GM12874 (cell line): Measurements from ENCODE around the gene KLK4.

ENCODE experiments used
- TF ChIP-seq, protein P1 (sequence below): IDR thresholded peaks from 2 replicates; pipeline ENCODE4 v1.5.1; 2011; ENCODE audit warnings: low read depth, mild to moderate bottlenecking, control low read depth, low read length, moderate library complexity; ENCODE audit not compliant: insufficient read depth

Gene KLK4

DNA sequence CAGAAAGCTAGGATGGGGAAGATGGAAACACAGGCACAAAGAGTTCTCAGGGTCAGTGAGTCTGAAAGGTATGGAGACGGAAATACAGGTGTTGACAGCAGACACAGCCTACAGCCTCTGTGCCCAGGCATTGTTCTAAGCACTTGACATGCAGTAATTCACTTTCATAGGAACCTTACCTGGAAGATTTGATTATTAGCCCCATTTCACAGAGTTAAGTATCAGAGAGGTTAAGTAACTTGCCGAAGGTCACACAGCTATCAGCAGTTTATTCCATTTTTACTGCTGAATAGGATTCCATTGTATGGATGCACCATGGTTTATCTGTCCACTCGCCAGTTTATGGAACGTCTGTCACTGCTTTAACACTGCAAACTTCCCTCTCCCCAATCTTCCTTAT lies 13.2 kb downstream of the KLK4 start:
- TF ChIP-seq, protein P1, sequence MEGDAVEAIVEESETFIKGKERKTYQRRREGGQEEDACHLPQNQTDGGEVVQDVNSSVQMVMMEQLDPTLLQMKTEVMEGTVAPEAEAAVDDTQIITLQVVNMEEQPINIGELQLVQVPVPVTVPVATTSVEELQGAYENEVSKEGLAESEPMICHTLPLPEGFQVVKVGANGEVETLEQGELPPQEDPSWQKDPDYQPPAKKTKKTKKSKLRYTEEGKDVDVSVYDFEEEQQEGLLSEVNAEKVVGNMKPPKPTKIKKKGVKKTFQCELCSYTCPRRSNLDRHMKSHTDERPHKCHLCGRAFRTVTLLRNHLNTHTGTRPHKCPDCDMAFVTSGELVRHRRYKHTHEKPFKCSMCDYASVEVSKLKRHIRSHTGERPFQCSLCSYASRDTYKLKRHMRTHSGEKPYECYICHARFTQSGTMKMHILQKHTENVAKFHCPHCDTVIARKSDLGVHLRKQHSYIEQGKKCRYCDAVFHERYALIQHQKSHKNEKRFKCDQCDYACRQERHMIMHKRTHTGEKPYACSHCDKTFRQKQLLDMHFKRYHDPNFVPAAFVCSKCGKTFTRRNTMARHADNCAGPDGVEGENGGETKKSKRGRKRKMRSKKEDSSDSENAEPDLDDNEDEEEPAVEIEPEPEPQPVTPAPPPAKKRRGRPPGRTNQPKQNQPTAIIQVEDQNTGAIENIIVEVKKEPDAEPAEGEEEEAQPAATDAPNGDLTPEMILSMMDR: no peak

DNA sequence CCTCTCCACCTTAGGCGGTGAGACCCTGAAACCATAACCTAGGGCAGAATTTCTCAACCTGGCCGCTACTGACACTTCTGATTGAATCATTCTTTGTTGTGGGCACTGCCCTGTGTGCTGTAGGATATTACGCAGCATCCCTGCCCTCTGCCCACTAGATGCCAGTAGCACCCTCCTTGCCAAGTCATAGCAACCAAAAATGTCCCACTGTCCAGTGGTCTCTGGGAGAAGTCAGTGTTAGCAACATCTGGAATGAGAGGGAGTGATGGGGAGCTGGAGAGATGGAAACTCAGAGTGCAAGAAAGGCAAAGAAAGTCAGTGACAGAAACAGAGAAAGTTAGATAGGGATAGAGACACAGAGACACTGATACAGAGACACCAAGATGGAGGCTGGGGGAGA lies 13.6 kb downstream of the KLK4 start:
- TF ChIP-seq, protein P1: 0 out of 2 replicates have a peak, but pooled peaks have one; percentile 7

DNA sequence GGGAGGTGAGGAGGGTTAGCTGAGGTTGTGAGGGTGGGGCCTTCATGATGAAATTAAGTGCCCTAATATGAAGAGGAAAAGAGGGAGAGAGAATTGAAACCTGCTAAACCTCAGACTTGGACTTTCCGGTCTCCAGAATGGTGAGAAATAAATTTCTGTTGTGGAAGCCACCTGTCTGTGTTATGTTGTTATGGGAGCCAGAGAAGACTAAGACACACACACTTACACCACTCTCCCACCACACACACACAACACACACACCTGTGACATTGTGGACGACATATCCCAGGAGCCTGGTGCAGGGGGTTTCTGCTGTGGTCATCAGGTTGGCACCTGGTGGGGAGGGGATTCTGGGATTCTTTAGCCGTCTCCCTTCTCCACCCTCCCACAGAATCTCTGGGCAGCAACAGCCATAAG lies 14.0 kb downstream of the KLK4 start:
- TF ChIP-seq, protein P1: no peak

DNA sequence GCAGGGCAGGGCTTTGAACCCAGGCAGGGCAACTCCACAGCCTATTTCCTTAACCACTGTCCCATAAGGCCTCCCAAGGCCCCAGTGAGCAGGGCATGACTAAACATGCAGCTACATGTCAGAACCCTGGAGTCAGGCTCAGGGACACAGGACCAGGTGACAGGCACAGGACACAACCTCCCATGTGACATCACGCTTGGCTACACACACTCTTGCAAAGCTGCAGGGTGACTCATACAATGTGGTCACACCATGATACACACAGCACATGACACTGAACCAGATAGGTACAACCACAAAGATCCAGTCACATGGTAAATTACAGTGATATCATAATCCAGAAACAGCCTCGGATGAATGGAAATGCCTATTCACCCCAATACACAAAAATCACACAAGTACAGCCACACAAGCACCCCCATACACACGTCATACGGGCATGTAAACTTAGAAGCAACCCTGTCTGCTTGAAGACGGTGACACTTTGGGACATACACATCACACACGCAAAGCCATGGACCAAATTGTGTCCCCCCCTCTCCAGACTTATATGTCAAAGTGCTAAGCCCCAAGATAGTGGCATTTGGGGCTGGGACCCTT lies 14.5 kb downstream of the KLK4 start:
- TF ChIP-seq, protein P1: no peak

DNA sequence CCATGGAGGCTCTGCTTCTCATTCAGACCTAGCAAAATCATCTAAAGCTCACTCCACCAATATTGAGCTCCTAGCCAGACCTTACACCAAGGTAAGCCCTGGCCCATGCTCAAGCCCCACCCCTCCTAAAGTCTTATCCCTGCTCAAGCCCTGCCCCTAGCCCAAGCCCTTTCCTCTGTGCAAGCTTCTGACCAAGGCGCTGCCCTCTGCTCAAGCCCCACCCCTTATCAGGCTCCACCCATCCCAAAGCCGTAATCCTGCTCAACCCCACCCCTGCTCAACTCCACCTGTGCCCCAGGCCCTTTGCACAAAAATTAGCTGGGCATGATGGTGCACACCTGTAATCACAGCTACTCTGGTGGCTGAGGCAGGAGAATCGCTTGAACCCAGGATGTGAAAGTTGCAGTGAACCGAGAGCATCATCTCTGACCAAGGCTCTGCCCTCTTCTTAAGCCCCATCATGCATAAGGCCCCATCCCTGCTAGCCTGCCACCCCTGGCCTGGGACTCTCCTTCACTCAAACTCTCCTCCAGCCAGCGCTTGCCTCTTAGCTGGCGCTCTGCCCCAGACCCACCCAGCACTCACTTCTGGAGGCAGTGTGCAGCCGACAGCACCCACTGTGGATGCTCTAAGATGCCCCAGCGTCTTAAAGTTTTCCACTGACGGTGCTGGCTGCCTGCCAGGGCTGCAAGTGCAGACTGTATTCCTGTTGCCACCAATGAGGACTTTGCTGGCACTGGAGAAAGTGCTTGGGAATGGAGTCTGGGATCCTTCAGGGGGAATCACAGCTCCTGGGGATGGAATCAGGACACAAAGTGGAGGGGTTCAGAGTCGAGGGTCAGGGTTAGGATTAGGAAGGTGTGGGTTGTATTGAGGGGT lies 16.5 kb downstream of the KLK4 start:
- TF ChIP-seq, protein P1: no peak

DNA sequence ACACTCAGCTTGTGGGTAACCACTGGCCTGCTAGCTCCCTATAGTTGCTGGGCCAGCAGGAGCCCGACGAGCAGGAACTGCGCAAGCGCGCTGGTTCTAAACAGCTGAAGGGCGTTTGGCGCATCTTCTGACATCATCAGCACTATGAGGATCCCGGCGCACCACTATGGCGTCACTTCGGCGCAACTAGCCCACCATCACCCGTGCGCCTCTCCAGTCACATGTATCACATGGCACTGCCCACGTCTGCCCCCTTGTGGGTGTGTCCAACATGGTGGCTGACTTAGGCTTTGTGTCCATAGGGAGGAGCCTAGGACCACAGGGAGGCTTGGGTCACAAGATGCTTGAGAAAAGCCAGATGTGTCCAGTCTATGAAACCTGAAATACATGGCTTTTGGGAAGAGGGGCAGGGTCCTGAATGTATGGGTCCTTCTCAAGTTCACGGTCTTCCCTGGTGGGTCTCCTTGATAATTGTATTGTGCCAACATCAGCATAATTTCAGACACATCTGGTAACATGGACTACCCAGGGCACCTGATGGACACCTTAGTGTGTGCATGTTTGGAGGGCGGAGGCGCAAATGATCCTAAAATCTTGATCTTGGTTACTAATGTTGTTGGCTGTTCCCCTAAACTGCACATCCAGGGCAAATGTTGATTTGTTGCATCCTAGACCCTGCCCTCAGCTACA lies 18.0 kb downstream of the KLK4 start:
- TF ChIP-seq, protein P1: peak; percentile 20; the same call in 1 of the 2 replicates

DNA sequence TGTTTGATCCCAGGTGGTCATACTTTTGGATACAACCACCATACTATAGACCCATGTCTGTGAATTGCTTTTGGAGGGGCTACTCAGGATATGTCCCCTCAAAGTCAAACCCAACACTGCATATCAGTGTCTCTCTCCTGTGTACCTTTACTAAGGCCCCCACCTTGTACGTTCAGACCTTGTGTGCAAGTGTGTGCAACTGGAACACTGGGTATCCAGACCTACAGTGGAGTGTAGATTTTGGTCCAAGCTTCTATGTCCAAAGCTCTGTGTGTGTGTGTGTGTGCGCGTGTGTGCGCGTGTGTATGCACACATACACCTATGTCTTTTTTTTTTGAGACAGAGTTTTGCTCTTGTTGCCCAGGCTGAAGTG lies 20.0 kb downstream of the KLK4 start:
- TF ChIP-seq, protein P1: no peak
